ENCODE measurements around the gene ESRRA.
A peak's percentile ranks its signal among the peaks of the same experiment; 100 is the strongest.
"Not testable (repeated sequence)": the region's sequence is repeated elsewhere in the genome, so short reads cannot be mapped to it uniquely, and the experiment has no call there.

The ESRRA gene

GRCh38 chr11:64314146-64314804 lies 9.0 kb downstream of the ESRRA start:
- DNase-seq, result no peak

- DNase-seq, result no peak
These were observed 9.7 kb downstream of the ESRRA start for GRCh38 chr11:64314805-64315561.

GRCh38 chr11:64315667-64316526 lies 10.6 kb downstream of the ESRRA start:
- DNase-seq, result not testable (repeated sequence)

GRCh38 chr11:64316672-64317324 lies 11.5 kb downstream of the ESRRA start:
- peak; percentile 41 for DNase-seq

- peak; percentile 93 for DNase-seq
These were observed 12.1 kb downstream of the ESRRA start, which contains the start of gene TRMT112 for GRCh38 chr11:64317325-64317960. TRMT112 (minus strand) TSS chr11:64317559; CDS start chr11:64317526, 33 bp downstream.

GRCh38 chr11:64317961-64318765 lies 12.8 kb downstream of the ESRRA start, which contains the start of gene PRDX5:
PRDX5 (plus strand) TSS chr11:64318121; CDS start chr11:64318216, 95 bp downstream.
- DNase-seq, result peak; percentile 92

- no peak for DNase-seq
These were observed 13.7 kb downstream of the ESRRA start for GRCh38 chr11:64318766-64319761.

GRCh38 chr11:64320556-64320955 lies 15.2 kb downstream of the ESRRA start:
- no peak for DNase-seq

GRCh38 chr11:64321026-64321425 lies 15.7 kb downstream of the ESRRA start:
- no peak for DNase-seq

- no peak for DNase-seq
These were observed 16.2 kb downstream of the ESRRA start for GRCh38 chr11:64321533-64321932.

GRCh38 chr11:64322925-64323260 lies 17.6 kb downstream of the ESRRA start:
- DNase-seq, result no peak

GRCh38 chr11:64323373-64323772 lies 18.0 kb downstream of the ESRRA start:
- DNase-seq, result no peak

- DNase-seq, result not testable (repeated sequence)
These were observed 18.7 kb downstream of the ESRRA start for GRCh38 chr11:64323984-64324383.

- no peak for DNase-seq
These were observed 19.6 kb downstream of the ESRRA start for GRCh38 chr11:64324692-64325469.

- no peak for DNase-seq
These were observed 22.1 kb downstream of the ESRRA start for GRCh38 chr11:64327375-64327774.

GRCh38 chr11:64327993-64328392 lies 22.7 kb downstream of the ESRRA start:
- DNase-seq, result no peak

- no peak for DNase-seq
These were observed 25.6 kb downstream of the ESRRA start for GRCh38 chr11:64330888-64331287.

GRCh38 chr11:64331569-64332371 lies 26.4 kb downstream of the ESRRA start:
- DNase-seq, result peak; percentile 63

Measured in activated CD4-positive, alpha-beta T cell treated with anti-CD3 and anti-CD28 coated beads, Interleukin-2, amount 50 U/mL, for 1 hour (primary cell).